GM18861 (cell line): ENCODE data around the gene ANKMY1.

ENCODE experiments used
- ATAC-seq: cut with Tn5 transposase; IDR thresholded peaks from one replicate; pipeline ENCODE4 v1.9.1; 2021; ENCODE audit not compliant: unreplicated experiment

Gene ANKMY1

GRCh38 chr2:240478346-240479110 lies 79.3 kb downstream of the ANKMY1 start:
- ATAC-seq, result no peak

- no peak for ATAC-seq
Observed at GRCh38 chr2:240477916-240478315, 79.9 kb downstream of the ANKMY1 start.

- no peak for ATAC-seq
Observed at GRCh38 chr2:240473211-240473610, 84.6 kb downstream of the ANKMY1 start.

- no peak for ATAC-seq
Observed at GRCh38 chr2:240472078-240472790, 85.6 kb downstream of the ANKMY1 start.

- ATAC-seq, result no peak
Observed at GRCh38 chr2:240469740-240470139, 88.0 kb downstream of the ANKMY1 start.

GRCh38 chr2:240469239-240469636 lies 88.5 kb downstream of the ANKMY1 start:
- ATAC-seq, result no peak

GRCh38 chr2:240468303-240469238 lies 89.2 kb downstream of the ANKMY1 start:
- no peak for ATAC-seq

- ATAC-seq, result no peak
Observed at GRCh38 chr2:240467659-240468302, 90.0 kb downstream of the ANKMY1 start.

- no peak for ATAC-seq
Observed at GRCh38 chr2:240467149-240467642, 90.6 kb downstream of the ANKMY1 start.

- ATAC-seq, result no peak
Observed at GRCh38 chr2:240466579-240467148, 91.1 kb downstream of the ANKMY1 start.

GRCh38 chr2:240465765-240466578 lies 91.8 kb downstream of the ANKMY1 start:
- ATAC-seq, result no peak

GRCh38 chr2:240465268-240465764 lies 92.5 kb downstream of the ANKMY1 start:
- no peak for ATAC-seq

GRCh38 chr2:240464514-240465241 lies 93.1 kb downstream of the ANKMY1 start:
- no peak for ATAC-seq

- ATAC-seq, result no peak
Observed at GRCh38 chr2:240463866-240464481, 93.8 kb downstream of the ANKMY1 start.

GRCh38 chr2:240463274-240463865 lies 94.4 kb downstream of the ANKMY1 start:
- no peak for ATAC-seq

- ATAC-seq, result no peak
Observed at GRCh38 chr2:240462707-240463273, 95.0 kb downstream of the ANKMY1 start.

GRCh38 chr2:240462073-240462706 lies 95.6 kb downstream of the ANKMY1 start:
- no peak for ATAC-seq
